GM18909 (cell line): Measurements from ENCODE around the gene PPM1E.
"Not testable (repeated sequence)": the region's sequence is repeated elsewhere in the genome, so short reads cannot be mapped to it uniquely, and the experiment has no call there.

Source experiments
- ATAC-seq: cut with Tn5 transposase; IDR thresholded peaks from one replicate; pipeline ENCODE4 v1.9.1; 2021; ENCODE audit warnings: mild to moderate bottlenecking; ENCODE audit not compliant: unreplicated experiment, poor library complexity

PPM1E gene

GRCh38 chr17:58920773-58921172 lies 165.1 kb downstream of the PPM1E start:
- no peak for ATAC-seq

- no peak for ATAC-seq
Observed at GRCh38 chr17:58932956-58933355, 177.3 kb downstream of the PPM1E start.

GRCh38 chr17:58936295-58936694 lies 180.6 kb downstream of the PPM1E start:
- ATAC-seq: no peak

- ATAC-seq: no peak
Observed at GRCh38 chr17:58944166-58944565, 188.5 kb downstream of the PPM1E start.

GRCh38 chr17:58947411-58947810 lies 191.8 kb downstream of the PPM1E start:
- no peak for ATAC-seq

GRCh38 chr17:58947824-58948223 lies 192.2 kb downstream of the PPM1E start:
- no peak for ATAC-seq

- not testable (repeated sequence) for ATAC-seq
Observed at GRCh38 chr17:58954358-58954757, 198.7 kb downstream of the PPM1E start.

- ATAC-seq: no peak
Observed at GRCh38 chr17:58956997-58957724, 201.5 kb downstream of the PPM1E start.

- ATAC-seq: not testable (repeated sequence)
Observed at GRCh38 chr17:58957725-58958073, 202.0 kb downstream of the PPM1E start.

- ATAC-seq: no peak
Observed at GRCh38 chr17:58960068-58960467, 204.4 kb downstream of the PPM1E start.

- no peak for ATAC-seq
Observed at GRCh38 chr17:58965221-58965620, 209.6 kb downstream of the PPM1E start.

GRCh38 chr17:58966208-58966607 lies 210.6 kb downstream of the PPM1E start:
- ATAC-seq: no peak

- ATAC-seq: no peak
Observed at GRCh38 chr17:58968426-58969061, 212.9 kb downstream of the PPM1E start.

- ATAC-seq: no peak
Observed at GRCh38 chr17:58969156-58969555, 213.5 kb downstream of the PPM1E start.

GRCh38 chr17:58969612-58970011 lies 214.0 kb downstream of the PPM1E start:
- no peak for ATAC-seq

GRCh38 chr17:58970609-58971450 lies 215.2 kb downstream of the PPM1E start:
- no peak for ATAC-seq

GRCh38 chr17:58974354-58974753 lies 218.7 kb downstream of the PPM1E start:
- no peak for ATAC-seq

- no peak for ATAC-seq
Observed at GRCh38 chr17:58976541-58976940, 220.9 kb downstream of the PPM1E start.

GRCh38 chr17:58980706-58981481 lies 225.2 kb downstream of the PPM1E start:
- no peak for ATAC-seq

GRCh38 chr17:58982626-58983025 lies 227.0 kb downstream of the PPM1E start:
- no peak for ATAC-seq
